ENCODE data around the gene SLC2A4RG. TPM values are rescaled to one million over a fixed set of nuclear protein-coding genes. Genes with fewer than 3 reads are reported as not detected.

Gene SLC2A4RG
- polyA plus RNA-seq, 2 donors = 43.8 to 77.5 TPM

DNA sequence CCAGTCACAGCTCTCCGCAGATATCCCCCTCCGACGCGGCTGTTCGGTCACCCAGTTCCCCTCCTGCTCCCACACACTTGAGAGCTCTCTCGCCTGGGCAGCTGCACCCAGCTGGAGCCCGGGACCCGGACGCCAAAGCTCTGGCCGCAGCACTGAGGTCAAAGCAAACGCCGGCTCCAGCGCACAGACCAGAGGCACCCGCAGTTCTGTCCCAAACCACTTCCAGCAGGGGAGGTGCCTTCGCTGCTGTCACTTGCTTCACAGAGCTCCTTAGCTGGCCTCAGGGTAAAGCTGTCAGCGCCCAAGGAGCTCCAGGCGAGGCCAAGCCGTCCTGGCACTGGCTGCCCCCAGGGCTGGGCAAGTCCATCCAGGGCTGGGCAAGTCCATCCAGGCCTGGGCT lies 27.9 kb downstream of the SLC2A4RG start:
- Histone ChIP-seq H3K4me1 (ENCODE audit: control insufficient read depth in 2 of 2, insufficient read depth in 2 of 2, low read length in 1 of 2) (no peaks in the 10 kb centered on the region), H3K9me3 (ENCODE audit: control insufficient read depth in 2 of 2, insufficient read depth in 1 of 2, low read depth in 1 of 2, low read length in 1 of 2) (no peaks in the 10 kb centered on the region), H3K27ac (ENCODE audit: low read depth in 2 of 2, low read length in 1 of 2) (no peak overlapping the region), H3K27me3 (ENCODE audit: control insufficient read depth in 1 of 2, insufficient read depth in 2 of 2, low read length in 2 of 2) (no peaks in the 10 kb centered on the region), H3K36me3 (ENCODE audit: control insufficient read depth in 2 of 2, insufficient read depth in 2 of 2, low read length in 1 of 2) (no peaks in the 10 kb centered on the region), H3K4me3 (ENCODE audit: low read depth in 1 of 2, low read length in 2 of 2) (no peak overlapping the region)
- 74 to 80% methylated on average over 18 of the region's 18 CpGs for WGBS, 2 donors

DNA sequence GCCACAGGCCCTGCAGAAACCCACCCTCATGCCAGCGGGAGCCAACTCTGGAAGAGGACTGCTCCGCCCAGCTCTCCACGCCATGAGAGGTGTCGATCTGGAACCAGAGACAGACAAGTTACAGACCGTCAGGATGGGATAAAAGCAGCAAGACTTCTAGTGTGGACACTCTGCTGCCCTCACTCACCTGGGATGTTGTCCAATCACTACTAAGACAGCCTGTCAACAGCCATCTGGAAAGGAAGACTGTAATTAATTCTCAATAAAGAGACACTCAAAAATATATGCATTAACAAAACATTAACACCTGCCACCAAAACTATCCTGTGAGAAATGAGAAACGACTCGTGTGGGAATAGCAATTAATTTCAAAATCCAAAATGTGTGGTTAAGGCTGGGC lies 28.3 kb downstream of the SLC2A4RG start:
- Histone ChIP-seq H3K9me3 (ENCODE audit: control insufficient read depth in 2 of 2, insufficient read depth in 1 of 2, low read depth in 1 of 2, low read length in 1 of 2) (no peaks in the 10 kb centered on the region), H3K27me3 (ENCODE audit: control insufficient read depth in 1 of 2, insufficient read depth in 2 of 2, low read length in 2 of 2) (no peaks in the 10 kb centered on the region), H3K4me1 (ENCODE audit: control insufficient read depth in 2 of 2, insufficient read depth in 2 of 2, low read length in 1 of 2) (peaks cover 0 to 4% of the 10 kb centered on the region in 2 donors), H3K36me3 (ENCODE audit: control insufficient read depth in 2 of 2, insufficient read depth in 2 of 2, low read length in 1 of 2) (no peaks in the 10 kb centered on the region), H3K4me3 (ENCODE audit: low read depth in 1 of 2, low read length in 2 of 2) (no peak overlapping the region), H3K27ac (ENCODE audit: low read depth in 2 of 2, low read length in 1 of 2) (no peak overlapping the region)
- 68 to 79% methylated on average over 7 of the region's 7 CpGs for WGBS, 2 donors

DNA sequence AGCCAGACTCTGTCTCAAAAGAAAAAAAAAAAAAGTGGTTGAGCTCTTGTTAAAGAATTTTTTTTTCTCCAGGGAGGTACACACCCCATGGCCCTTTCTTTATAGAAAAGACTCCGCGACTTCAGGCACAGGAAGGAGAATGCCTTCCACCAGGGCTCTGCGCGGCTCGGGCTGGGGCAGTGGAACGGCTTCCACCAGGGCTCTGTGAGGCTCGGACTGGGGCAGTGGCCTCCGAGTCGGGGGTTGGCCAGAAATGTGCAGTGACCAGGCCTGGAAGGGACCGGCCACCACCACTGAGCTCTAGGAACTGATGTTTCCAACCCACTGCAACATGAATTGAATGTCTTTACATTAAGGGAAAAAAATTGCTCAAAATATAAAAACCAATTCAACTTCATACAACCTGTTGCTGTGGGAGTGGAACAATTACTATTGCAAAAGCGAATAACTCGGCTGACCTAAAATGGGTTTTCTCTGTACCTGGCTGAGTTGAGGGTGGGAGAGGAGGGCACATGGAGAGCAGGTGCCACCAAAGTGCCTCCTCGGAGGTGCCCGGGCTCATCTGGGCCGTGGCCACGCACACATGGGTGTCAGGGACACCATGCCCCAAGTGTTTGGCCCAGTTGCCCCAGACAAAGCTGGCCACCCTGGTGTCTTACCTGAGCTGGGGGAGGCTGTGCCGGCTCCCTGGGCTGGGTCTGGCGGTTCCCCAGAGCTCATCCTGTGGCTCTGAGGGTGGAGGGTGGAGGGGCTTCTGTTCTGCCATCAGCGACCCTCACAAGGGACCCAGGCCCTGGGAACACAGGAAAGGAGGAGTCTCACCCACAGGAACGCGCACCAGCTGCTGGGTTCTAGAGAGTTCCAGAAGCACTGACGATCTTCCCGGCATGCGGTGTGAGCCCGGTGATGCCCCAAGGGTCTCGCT lies 29.3 kb downstream of the SLC2A4RG start:
- Histone ChIP-seq H3K4me1 (ENCODE audit: control insufficient read depth in 2 of 2, insufficient read depth in 2 of 2, low read length in 1 of 2) (peaks cover 0 to 6% of the 10 kb centered on the region in 2 donors), H3K4me3 (ENCODE audit: low read depth in 1 of 2, low read length in 2 of 2) (no peak overlapping the region), H3K27ac (ENCODE audit: low read depth in 2 of 2, low read length in 1 of 2) (no peak overlapping the region), H3K27me3 (ENCODE audit: control insufficient read depth in 1 of 2, insufficient read depth in 2 of 2, low read length in 2 of 2) (no peaks in the 10 kb centered on the region), H3K9me3 (ENCODE audit: control insufficient read depth in 2 of 2, insufficient read depth in 1 of 2, low read depth in 1 of 2, low read length in 1 of 2) (no peaks in the 10 kb centered on the region), H3K36me3 (ENCODE audit: control insufficient read depth in 2 of 2, insufficient read depth in 2 of 2, low read length in 1 of 2) (no peaks in the 10 kb centered on the region)
- WGBS, 2 donors = 87 to 91% methylated on average over 26 of the region's 26 CpGs

DNA sequence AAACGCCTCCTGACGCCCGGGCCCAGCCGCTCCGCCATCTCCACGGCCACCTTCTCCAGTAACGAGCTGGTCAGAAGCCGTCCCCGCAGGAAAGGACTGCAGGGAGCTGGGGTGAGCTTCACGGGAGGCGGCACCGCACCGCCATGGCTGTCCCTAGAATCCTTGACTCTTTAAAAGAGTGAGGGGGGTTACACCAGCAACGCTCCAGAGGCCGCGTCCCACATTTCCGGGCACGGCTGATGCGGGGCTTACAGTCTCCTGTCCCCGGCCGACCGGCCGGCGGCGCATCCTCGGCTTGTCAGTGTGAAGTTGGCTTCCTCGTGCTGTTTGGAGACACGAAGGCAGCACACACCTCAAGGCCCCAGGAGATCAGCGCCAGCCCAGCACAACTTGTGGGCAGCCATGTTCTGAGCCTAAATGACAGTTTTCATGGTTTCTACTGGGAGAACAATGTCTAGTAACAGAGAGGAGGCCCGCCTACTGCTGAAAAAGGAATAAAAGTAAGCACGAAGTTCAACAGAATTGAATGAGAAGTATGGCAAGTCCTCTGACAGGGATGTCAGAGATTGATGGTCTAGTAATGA lies 30.4 kb downstream of the SLC2A4RG start:
- no peaks in the 10 kb centered on the region for H3K9me3 ChIP-seq (ENCODE audit: control insufficient read depth in 2 of 2, insufficient read depth in 1 of 2, low read depth in 1 of 2, low read length in 1 of 2)
- no peak overlapping the region for H3K4me3 ChIP-seq (ENCODE audit: low read depth in 1 of 2, low read length in 2 of 2)
- H3K27ac ChIP-seq (ENCODE audit: low read depth in 2 of 2, low read length in 1 of 2) = no peak overlapping the region
- no peaks in the 10 kb centered on the region for H3K27me3 ChIP-seq (ENCODE audit: control insufficient read depth in 1 of 2, insufficient read depth in 2 of 2, low read length in 2 of 2)
- H3K4me1 ChIP-seq (ENCODE audit: control insufficient read depth in 2 of 2, insufficient read depth in 2 of 2, low read length in 1 of 2) = peaks cover 0 to 6% of the 10 kb centered on the region in 2 donors
- H3K36me3 ChIP-seq (ENCODE audit: control insufficient read depth in 2 of 2, insufficient read depth in 2 of 2, low read length in 1 of 2) = no peaks in the 10 kb centered on the region
- 91 to 92% methylated on average over 31 of the region's 31 CpGs for WGBS, 2 donors

DNA sequence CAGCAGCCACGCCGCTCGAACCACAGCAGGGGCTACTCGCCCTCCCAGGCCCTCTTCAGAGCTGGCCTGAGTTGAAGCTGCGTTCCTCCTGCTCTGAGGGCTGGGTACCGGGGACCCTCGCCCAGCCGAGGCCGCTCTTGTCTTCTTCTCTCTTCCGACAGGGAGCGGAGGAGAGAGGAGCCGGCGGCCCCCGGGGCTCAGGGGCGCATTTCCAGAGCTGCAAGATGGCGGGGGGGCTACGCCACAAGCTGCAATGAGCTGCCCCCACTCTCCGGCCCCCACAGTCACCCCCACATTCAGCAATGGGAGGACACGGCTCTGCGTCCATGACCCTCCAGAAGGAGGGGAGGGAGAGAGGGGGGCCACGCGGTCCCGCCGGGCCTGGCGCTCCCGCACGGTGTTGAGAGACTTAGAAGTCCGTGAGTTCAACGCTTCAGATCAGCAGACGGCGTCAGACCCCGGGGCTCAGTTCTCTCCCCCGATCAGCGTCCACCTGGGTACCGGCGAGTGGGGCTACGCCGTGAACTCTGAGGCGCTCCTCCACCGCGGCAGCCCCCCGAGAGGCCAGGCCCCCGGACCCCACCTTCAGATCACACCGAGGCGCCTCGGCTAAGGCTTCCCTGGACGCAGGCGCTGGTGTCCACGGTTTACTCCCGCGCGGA lies 31.6 kb downstream of the SLC2A4RG start:
- Histone ChIP-seq H3K9me3 (ENCODE audit: control insufficient read depth in 2 of 2, insufficient read depth in 1 of 2, low read depth in 1 of 2, low read length in 1 of 2) (no peaks in the 10 kb centered on the region), H3K27me3 (ENCODE audit: control insufficient read depth in 1 of 2, insufficient read depth in 2 of 2, low read length in 2 of 2) (no peaks in the 10 kb centered on the region), H3K27ac (ENCODE audit: low read depth in 2 of 2, low read length in 1 of 2) (no peak overlapping the region), H3K4me3 (ENCODE audit: low read depth in 1 of 2, low read length in 2 of 2) (no peak overlapping the region), H3K36me3 (ENCODE audit: control insufficient read depth in 2 of 2, insufficient read depth in 2 of 2, low read length in 1 of 2) (no peaks in the 10 kb centered on the region), H3K4me1 (ENCODE audit: control insufficient read depth in 2 of 2, insufficient read depth in 2 of 2, low read length in 1 of 2) (peaks cover 0 to 6% of the 10 kb centered on the region in 2 donors)
- WGBS, 2 donors = 92 to 93% methylated on average over 52 of the region's 52 CpGs

DNA sequence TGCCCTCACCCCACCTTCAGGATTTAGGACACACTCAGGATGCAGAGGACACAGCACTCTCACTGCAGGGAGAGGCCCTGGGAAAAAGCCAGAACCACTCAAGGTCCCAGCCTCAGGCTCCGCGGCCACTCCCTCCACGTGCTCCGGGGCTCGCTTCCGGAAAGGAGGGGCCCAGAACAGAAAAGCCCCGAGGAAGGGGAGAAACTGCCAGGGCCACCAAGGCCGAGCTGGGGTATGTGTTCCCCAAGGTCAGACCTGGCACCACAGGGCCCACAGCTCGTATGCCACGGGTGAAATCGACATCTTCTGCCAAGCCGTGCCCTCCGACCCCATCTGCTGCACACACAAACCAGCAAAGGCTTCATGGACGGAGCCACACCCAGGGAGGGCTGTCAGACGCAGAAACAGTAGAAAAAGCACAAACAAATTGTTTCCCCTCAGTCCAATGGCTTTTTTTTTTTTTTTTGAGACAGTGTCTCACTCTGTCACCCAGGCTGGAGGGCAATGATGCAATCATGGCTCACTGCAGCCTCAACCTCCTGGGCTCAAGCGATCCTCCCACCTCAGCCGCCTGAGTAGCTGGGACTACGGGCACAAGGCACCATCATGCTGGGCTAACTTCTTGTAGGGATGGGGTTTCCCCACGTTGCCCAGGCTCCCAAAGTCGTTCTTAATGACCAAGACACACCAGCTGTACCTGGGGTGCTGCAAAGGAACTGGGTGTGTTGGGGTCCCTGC lies 33.4 kb downstream of the SLC2A4RG start:
- Histone ChIP-seq H3K4me1 (ENCODE audit: control insufficient read depth in 2 of 2, insufficient read depth in 2 of 2, low read length in 1 of 2) (peaks cover 0 to 6% of the 10 kb centered on the region in 2 donors), H3K4me3 (ENCODE audit: low read depth in 1 of 2, low read length in 2 of 2) (no peak overlapping the region), H3K9me3 (ENCODE audit: control insufficient read depth in 2 of 2, insufficient read depth in 1 of 2, low read depth in 1 of 2, low read length in 1 of 2) (no peaks in the 10 kb centered on the region), H3K27me3 (ENCODE audit: control insufficient read depth in 1 of 2, insufficient read depth in 2 of 2, low read length in 2 of 2) (no peaks in the 10 kb centered on the region), H3K27ac (ENCODE audit: low read depth in 2 of 2, low read length in 1 of 2) (no peak overlapping the region), H3K36me3 (ENCODE audit: control insufficient read depth in 2 of 2, insufficient read depth in 2 of 2, low read length in 1 of 2) (no peaks in the 10 kb centered on the region)
- 52 to 63% methylated on average over 18 to 20 of the region's 20 CpGs for WGBS, 2 donors

DNA sequence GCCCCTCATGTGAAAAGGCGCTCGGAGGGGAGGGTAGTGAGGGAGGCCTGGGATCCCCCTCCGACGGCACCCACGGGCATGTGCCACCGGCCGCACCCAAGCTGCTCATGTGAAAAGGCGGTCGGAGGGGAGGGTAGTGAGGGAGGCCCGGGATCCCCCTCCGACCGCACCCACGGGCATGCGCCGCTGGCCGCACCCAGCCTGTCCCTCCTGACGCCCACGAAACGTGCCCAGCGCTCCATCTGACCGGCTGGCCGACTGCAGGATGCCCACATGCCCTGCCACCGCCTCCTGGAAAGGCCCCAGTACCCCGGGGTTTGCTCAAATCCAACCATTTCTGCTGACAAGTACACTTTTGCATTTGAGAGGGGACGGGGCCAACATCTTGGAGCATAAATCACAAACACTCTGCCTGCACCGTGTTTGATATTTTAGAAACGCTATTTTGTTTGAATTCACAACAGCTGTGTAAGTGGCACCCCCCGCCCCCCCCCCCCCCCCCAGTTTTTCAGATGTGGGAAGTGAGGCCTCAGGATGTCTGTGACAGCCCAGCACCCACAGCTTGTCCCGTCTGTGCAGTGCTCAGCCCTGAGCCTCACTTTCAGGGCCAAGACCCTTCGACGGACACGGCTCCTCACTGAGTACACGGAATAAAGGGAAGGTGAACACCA lies 34.1 kb downstream of the SLC2A4RG start:
- no peaks in the 10 kb centered on the region for H3K36me3 ChIP-seq (ENCODE audit: control insufficient read depth in 2 of 2, insufficient read depth in 2 of 2, low read length in 1 of 2)
- no peaks in the 10 kb centered on the region for H3K27me3 ChIP-seq (ENCODE audit: control insufficient read depth in 1 of 2, insufficient read depth in 2 of 2, low read length in 2 of 2)
- no peaks in the 10 kb centered on the region for H3K9me3 ChIP-seq (ENCODE audit: control insufficient read depth in 2 of 2, insufficient read depth in 1 of 2, low read depth in 1 of 2, low read length in 1 of 2)
- no peak overlapping the region for H3K4me3 ChIP-seq (ENCODE audit: low read depth in 1 of 2, low read length in 2 of 2)
- no peak overlapping the region for H3K27ac ChIP-seq (ENCODE audit: low read depth in 2 of 2, low read length in 1 of 2)
- peaks cover 0 to 6% of the 10 kb centered on the region in 2 donors for H3K4me1 ChIP-seq (ENCODE audit: control insufficient read depth in 2 of 2, insufficient read depth in 2 of 2, low read length in 1 of 2)
- WGBS, 2 donors = 79% methylated on average over 32 to 33 of the region's 33 CpGs

DNA sequence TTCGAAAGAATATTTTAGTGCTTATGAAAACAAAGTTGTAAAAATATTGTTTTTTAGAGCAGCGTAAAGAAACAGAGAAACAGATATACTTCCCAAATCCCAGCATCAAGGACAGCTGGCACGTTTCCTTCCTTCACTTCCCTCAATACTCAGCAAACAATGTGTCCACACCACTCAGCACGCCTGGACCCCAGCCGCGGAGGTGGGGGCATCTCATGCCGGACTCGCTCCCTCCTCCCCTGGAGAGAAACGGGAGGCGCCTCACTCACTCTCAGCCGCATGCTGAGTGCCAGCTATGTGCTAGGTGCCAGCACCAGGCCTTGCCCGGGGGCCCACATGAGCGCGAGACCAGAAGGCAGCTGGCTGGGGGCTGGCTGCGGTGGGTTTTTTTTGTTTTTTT lies 34.7 kb downstream of the SLC2A4RG start:
- Histone ChIP-seq H3K4me3 (ENCODE audit: low read depth in 1 of 2, low read length in 2 of 2) (no peak overlapping the region), H3K36me3 (ENCODE audit: control insufficient read depth in 2 of 2, insufficient read depth in 2 of 2, low read length in 1 of 2) (no peaks in the 10 kb centered on the region), H3K9me3 (ENCODE audit: control insufficient read depth in 2 of 2, insufficient read depth in 1 of 2, low read depth in 1 of 2, low read length in 1 of 2) (no peaks in the 10 kb centered on the region), H3K4me1 (ENCODE audit: control insufficient read depth in 2 of 2, insufficient read depth in 2 of 2, low read length in 1 of 2) (peaks cover 0 to 6% of the 10 kb centered on the region in 2 donors), H3K27ac (ENCODE audit: low read depth in 2 of 2, low read length in 1 of 2) (no peak overlapping the region), H3K27me3 (ENCODE audit: control insufficient read depth in 1 of 2, insufficient read depth in 2 of 2, low read length in 2 of 2) (no peaks in the 10 kb centered on the region)
- 55 to 60% methylated on average over 15 of the region's 15 CpGs for WGBS, 2 donors
